PC-9 (cell line): ENCODE measurements around the gene RNF144A.

Experiments used
- CTCF ChIP-seq: fragments of 200-600 bp; sonication (generic); conservative IDR thresholded peaks from 2 replicates; pipeline ENCODE4 v1.6.1; 2017; ENCODE audit warnings: mixed run types, antibody characterized with exemption, mild to moderate bottlenecking, moderate library complexity
- EZH2 ChIP-seq: fragments of 200-600 bp; sonication (generic); IDR thresholded peaks from 2 replicates; pipeline ENCODE4 v1.8.0; 2017; ENCODE audit warnings: antibody characterized with exemption, low read depth

GRCh38 chr2:6923319-6923718, 6.1 kb downstream of the RNF144A start:
- TF ChIP-seq CTCF, result no peak
- TF ChIP-seq EZH2, result no peak
